NB4 (cell line): ENCODE results near the gene AP1S2.

ENCODE experiments used
- DNase-seq: peaks from one replicate; pipeline ENCODE4 v3.0.0; 2010; ENCODE audit warnings: low read depth
- H3K4me3 ChIP-seq: one replicate; pipeline ENCODE4 v1.5.1; 2011; ENCODE audit warnings: mild to moderate bottlenecking, low read depth, low read length, moderate library complexity
- CTCF ChIP-seq: IDR thresholded peaks from one replicate; pipeline ENCODE4 v1.5.1; 2012; ENCODE audit warnings: low read depth, low read length
- MAX ChIP-seq: IDR thresholded peaks from 2 replicates; pipeline ENCODE4 v1.6.1; 2011; ENCODE audit warnings: low read depth, low read length
- MYC ChIP-seq: IDR thresholded peaks from 2 replicates; pipeline ENCODE4 v1.6.1; 2011; ENCODE audit warnings: low read depth, low read length
- POLR2A ChIP-seq: IDR thresholded peaks from 2 replicates; pipeline ENCODE4 v1.6.1; 2011; ENCODE audit warnings: mild to moderate bottlenecking; ENCODE audit not compliant: insufficient read length; ENCODE audit errors: extremely low read depth

AP1S2 gene

DNA sequence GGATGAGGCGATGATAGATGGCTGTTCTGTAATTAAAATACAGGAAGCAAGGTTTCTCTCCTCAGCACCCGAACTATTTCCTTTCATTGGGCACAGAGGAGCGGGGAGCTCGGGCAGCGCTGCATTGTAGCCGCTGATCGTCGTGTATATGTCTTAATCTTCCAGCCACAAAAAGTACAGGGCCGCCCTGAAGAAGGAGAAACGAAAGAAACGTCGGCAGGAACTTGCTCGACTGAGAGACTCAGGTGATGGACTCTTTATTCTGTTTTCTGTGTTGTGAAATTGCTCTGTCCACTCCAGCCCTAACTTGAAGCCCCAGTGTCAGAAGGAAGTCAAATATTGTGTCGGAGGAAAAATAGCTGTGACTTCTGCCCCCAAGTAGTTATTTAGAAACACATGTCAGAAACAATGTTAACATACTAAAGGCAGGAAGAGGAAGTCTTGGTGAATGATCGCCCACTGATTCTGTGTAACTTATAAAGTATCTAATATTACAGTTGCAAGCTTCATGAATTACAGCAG is 63.8 kb downstream of the AP1S2 start:
- peak; percentile 45 for DNase-seq

GRCh38 chrX:15789979-15790768 is 64.4 kb downstream of the AP1S2 start, which contains the start of gene ZRSR2:
TSS of gene ZRSR2 (plus strand) at chrX:15790484. CDS start at chrX:15790496, 12 bp downstream.
- peak within 1 kb of the TSS; percentile 81 for H3K4me3 ChIP-seq
- TF ChIP-seq POLR2A (peak; percentile 59), MAX (no peak)
- DNase-seq = peak; percentile 86

More for the DNA sequence above, 63.8 kb downstream of the AP1S2 start:
- TF ChIP-seq CTCF (no peak), MYC (no peak), POLR2A (no peak), MAX (no peak)
- H3K4me3 ChIP-seq = peak overlapping the region; percentile 81

DNA sequence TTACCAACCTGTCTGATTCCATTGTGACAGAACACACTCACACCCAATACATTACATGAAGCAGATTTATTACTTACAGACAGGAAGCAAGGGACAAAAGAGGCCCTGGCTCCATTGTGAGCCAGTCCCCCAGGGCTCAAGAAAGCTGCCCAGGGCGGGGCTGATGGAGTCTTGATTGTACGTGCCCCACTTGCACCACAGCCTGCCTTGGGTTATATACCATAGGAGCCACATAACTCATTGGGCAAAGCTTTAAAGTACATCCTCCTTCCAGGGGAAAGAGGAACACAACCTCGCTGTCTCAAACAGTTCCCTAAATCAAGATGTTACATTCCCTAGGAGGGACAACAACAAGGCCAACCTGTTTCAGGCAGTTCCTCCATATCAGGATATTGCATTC is 67.7 kb downstream of the AP1S2 start:
- DNase-seq = no peak
- no peak overlapping the region for H3K4me3 ChIP-seq
- TF ChIP-seq MYC = no peak
- no peak for TF ChIP-seq MAX

GRCh38 chrX:15785176-15785750 is 69.3 kb downstream of the AP1S2 start:
- H3K4me3 ChIP-seq = no peak overlapping the region
- peak; percentile 24 for DNase-seq
- TF ChIP-seq CTCF (no peak), MAX (no peak), MYC (no peak), POLR2A (no peak)

- H3K4me3 ChIP-seq = no peak overlapping the region
- TF ChIP-seq POLR2A (no peak), MAX (no peak), MYC (no peak), CTCF (no peak)
- DNase-seq = no peak
Measured at GRCh38 chrX:15781961-15782699, 72.5 kb downstream of the AP1S2 start.
